Sciatic nerve (tissue), 2 donors: Measurements from ENCODE around the gene SLC37A4. TPM values are rescaled to one million over a fixed set of nuclear protein-coding genes. Genes with fewer than 3 reads are reported as not detected.
"Not testable (repeated sequence)": the region's sequence is repeated elsewhere in the genome, so short reads cannot be mapped to it uniquely, and the experiment has no call there.

Source experiments
- ATAC-seq: fragments of 200-7000 bp; cut with Tn5 transposase; one replicate; pipeline ENCODE4 v1.9.1; 2020; ENCODE audit warnings: mild to moderate bottlenecking, moderate library complexity
- DNase-seq: peaks from one replicate; pipeline ENCODE4 v3.0.0-alpha.2; 2020; ENCODE audit warnings: low spot score
- intact Hi-C: fragments of 100-400 bp; cut with DNase I; formaldehyde crosslinking; loops from one replicate; pipeline ENCODE4 v1.14.2; 2022
- total RNA-seq: library from RNA; stranded (reverse); fragmentation: NEBNext Ultra II Directional; extraction: Animal tissue kit (Norgen Biotek cat#: 25700); gene quantifications from one replicate; pipeline ENCODE4 v1.2.1, GENCODE V29; 2021
- donor health status: DM: no; HTN: no; CAD: no.
- donor health status: DM: no; HTN: no; CAD: no.

SLC37A4 gene
- total RNA-seq, 1 donor from 2014 or later: 14.8 TPM

DNA sequence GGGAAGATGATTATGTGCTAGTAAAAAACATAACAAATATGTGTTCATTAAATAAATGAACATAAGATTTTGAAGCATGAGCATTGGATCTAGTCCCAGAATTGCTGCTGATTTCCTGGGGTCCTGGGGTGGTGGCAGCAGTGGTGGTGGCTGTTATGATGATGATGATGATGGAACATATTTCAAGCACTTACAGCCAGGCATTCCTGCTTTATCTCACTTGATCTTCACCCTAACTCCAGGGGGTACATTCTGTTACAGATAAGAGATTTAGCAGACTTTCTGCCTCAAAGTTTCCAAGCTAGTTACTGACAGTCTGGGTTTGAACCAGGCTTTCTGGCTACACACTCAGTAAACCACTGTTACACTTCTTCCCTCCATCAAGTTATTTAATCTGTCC, 6.9 kb downstream of the SLC37A4 start:
- ATAC-seq (no peak), DNase-seq (no peak)
- intact Hi-C loops: no loop called here

DNA sequence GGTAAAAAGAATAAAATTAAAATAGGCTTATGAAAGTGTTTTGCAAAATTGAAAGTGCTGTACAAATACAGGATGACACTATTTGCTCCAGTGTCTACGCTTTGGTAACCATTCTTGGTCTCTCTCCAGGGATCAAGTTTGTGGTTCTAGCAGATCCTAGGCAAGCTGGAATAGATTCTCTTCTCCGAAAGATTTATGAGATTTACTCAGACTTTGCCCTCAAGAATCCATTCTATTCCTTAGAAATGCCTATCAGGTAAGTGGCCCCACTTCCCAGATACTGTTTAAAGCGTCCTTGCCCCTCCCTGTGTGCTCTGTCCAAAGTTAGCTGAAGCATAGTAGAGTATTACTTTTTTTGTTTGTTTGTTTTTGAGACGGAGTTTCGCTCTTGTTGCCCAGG, 9.0 kb downstream of the SLC37A4 start:
- ATAC-seq (no peak), DNase-seq (no peak)
- intact Hi-C loops: no loop called here

GRCh38 chr11:119019996-119020395, 10.7 kb downstream of the SLC37A4 start:
- ATAC-seq (no peak), DNase-seq (no peak)
- intact Hi-C loops: no loop called here

- ATAC-seq (peak; percentile 98), DNase-seq (peak; percentile 97)
- intact Hi-C loops: no loop called here
These were observed 12.4 kb downstream of the SLC37A4 start, which contains the start of the genes RPS25 and TRAPPC4 for GRCh38 chr11:119018074-119018938. RPS25 (minus strand) TSS chr11:119018343; CDS start chr11:119018284, 59 bp downstream. TRAPPC4 (plus strand) TSS chr11:119018766; CDS start chr11:119018796, 30 bp downstream.

- intact Hi-C loops, ATAC-seq, DNase-seq: not testable (repeated sequence)
These were observed 13.3 kb downstream of the SLC37A4 start for GRCh38 chr11:119017377-119017776.

- DNase-seq (no peak), ATAC-seq (no peak)
- intact Hi-C loops: no loop called here
These were observed 14.3 kb downstream of the SLC37A4 start for GRCh38 chr11:119016216-119017009.

DNA sequence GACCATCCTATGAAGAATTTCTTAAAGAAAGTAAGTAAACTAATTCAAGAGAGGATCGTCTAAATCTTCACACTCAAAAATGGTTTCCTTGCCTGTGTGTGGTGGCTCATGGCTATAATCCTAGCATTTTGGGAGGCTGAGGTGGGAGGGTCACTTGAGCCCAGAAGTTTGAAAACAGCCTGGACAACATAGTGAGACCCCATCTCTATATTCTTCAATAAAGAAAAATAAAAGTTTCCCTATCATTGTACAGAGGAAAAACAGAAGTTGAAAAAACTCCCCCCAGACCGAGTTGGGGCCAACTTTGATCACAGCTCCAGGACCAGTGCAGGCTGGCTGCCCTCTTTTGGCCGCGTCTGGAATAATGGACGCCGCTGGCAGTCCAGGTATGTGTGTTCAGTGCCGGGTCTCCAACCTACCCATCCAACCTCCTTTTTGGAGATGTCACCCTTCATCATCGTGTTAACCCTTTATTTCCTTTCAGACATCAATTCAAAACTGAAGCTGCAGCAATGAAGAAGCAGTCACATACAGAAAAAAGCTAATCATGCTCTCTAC, 15.5 kb downstream of the SLC37A4 start:
- intact Hi-C loops: no loop called here
- ATAC-seq: no peak
- DNase-seq: no peak

DNA sequence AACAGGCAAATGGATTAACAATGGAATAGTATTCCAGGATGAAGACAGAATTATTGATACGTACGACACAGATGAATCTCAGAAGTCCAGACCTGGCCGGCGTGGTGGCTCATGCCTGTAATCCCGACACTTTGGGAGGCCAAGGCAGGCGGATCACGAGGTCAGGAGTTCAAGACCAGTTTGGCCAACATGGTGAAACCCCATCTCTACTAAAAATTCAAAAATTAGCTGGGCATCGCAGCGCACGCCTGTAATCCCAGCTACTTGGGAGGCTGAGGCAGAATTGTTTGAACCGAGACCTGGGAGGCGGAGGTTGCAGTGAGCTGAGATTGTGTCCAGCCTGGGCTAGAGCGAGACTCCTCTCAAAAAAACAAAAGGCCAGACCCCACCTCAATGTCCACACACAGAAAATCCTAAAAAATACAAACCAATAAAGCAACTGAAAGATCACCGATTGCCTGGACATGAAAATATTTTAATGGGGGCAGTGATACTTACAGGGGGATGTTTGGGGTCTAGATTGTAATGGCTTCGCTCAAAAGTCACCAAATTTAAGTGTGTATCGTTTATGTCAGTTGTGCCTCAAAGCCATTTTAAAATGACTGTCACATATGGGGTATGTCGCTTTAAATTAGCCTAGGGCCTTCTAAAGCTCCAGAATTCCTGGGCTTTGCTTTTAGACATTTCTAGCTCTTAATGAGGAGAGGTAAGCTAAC, 16.3 kb downstream of the SLC37A4 start:
- intact Hi-C loops: no loop called here
- DNase-seq (no peak), ATAC-seq (no peak)

- ATAC-seq: no peak
- DNase-seq: no peak
- intact Hi-C loops: no loop called here
These were observed 18.0 kb downstream of the SLC37A4 start for GRCh38 chr11:119012629-119013170.

GRCh38 chr11:119011476-119012053, 19.1 kb downstream of the SLC37A4 start:
- no peak for ATAC-seq
- intact Hi-C loops: no loop called here
- DNase-seq: no peak

DNA sequence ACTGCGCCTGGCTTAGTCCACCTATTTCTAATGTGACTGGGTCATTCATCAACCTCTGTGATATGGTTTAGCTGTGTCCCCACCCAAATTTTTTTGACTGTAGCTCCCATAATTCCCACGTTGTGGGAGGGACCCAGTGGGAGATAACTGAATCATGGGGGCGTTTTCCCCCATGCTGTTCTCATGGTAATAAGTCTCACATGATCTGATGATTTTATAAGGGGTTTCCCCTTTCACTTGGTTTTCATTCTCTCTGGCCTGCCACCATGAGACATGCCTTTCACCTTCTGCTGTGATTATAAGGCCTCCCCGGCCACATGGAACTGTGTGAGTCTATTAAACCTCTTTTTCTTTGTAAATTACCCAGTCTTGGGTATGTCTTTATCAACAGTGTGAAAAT, 24.0 kb downstream of the SLC37A4 start:
- intact Hi-C loops: no loop called here
- ATAC-seq (no peak), DNase-seq (no peak)

GRCh38 chr11:119000906-119001305, 29.8 kb downstream of the SLC37A4 start:
- no peak for ATAC-seq
- intact Hi-C loops: no loop called here
- DNase-seq: no peak

DNA sequence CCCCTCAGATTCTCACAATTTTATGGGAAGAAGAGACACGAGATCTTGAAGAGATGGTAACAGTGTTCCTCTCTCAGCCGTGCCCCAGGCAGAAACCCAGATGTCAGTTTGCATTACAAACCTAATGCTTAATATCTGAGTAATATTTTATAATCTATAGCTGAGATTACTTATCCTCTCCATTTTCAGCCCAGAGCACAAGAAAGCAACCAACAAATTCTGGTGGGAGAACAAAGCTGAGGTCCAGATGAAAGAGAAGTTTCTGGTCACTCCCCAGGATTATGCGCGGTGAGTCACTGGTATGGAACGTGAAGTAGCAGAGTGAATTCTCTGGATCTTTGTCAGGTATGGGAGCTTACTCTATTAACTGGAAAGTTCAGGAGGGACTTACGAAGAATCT, 31.9 kb downstream of the SLC37A4 start:
- ATAC-seq (no peak), DNase-seq (no peak)
- intact Hi-C loops: no loop called here

DNA sequence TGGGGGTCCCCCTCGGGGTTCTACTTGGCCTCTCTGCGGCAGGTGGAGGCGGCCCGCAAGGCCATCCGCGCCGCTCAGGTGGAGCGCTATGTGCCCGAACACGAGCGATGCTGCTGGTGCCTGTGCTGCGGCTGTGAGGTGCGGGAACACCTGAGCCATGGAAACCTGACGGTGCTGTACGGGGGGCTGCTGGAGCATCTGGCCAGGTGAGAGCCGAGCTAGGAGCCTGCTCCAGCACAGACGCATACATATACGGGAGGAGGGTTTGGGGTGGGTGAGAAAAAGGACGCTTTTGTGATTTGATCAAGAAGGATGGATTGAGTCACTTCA, 32.3 kb downstream of the SLC37A4 start:
- intact Hi-C loops: no loop called here
- ATAC-seq: peak; percentile 25

GRCh38 chr11:118997627-118998387, 32.9 kb downstream of the SLC37A4 start, which contains the start of gene CENATAC:
CENATAC (plus strand) TSS chr11:118998138; CDS start chr11:118998198, 60 bp downstream.
- intact Hi-C loops: no loop called here
- peak; percentile 99 for ATAC-seq
- peak; percentile 97 for DNase-seq

More for the DNA sequence above, 32.3 kb downstream of the SLC37A4 start:
- no peak for DNase-seq

DNA sequence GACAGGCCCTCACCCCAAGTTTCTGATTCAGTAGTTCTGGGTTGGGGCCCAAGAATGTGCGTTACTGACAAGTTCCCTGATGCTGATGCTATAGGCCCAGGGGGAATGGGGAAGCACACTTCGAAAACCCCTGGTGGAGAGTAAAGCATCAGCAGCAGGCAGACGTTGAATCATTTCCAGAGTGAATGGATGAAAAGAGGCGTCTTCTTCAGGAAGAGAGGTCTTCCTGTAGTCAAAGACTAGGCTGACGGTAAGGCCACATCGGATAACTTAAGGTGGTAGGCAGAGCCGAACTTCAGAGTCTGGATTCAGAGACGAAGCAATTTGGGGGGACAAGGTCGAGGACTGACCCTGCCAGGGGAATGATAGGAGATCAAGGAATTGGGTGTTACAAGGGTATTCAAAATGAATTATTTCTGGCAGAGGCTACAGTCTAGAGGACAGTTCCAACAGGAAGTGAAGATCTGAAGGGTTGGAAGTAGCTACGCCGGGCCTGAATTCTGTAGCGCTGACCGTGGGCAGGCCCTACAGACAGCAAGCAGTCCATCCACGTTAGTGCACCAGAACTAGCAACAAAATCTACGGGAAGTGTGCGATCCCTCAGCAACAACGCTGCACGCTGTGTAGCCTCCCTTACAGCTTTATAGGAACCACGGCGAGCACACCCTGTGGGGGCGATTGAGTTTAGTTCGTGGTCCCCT, 33.6 kb downstream of the SLC37A4 start:
- intact Hi-C loops: no loop called here
- DNase-seq: no peak
- ATAC-seq: peak; percentile 53

- DNase-seq, ATAC-seq, intact Hi-C loops: not testable (repeated sequence)
These were observed 39.1 kb downstream of the SLC37A4 start for GRCh38 chr11:118991486-118992038.
